ENCODE measurements around the gene USP54. TPM values are rescaled to one million over a fixed set of nuclear protein-coding genes. Genes with fewer than 3 reads are reported as not detected.

Gene USP54
- total and polyA plus RNA-seq, 2 of the 13 experiments (the other 11 are each of a cell fraction or from before 2014, with no cell fraction given): 18.1 to 25.0 TPM

DNA sequence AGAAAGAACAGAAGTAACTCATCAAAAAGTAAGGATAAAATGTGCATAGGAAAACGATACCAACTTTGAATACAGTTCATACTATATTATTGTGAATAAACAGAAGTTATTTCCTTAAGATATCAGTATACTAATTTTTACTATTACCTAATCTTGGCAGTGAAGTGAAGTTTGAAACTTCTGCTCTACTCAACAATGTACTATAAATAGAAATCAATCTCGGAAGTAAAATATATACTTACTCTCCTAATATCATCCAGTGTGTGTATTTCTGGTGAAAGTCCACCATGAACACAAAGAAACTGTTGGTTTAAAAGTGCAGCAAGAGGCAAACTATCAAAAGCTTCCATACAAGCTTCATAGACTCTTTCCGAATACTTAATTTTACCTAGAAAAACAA, 119.9 kb downstream of the USP54 start:
- ATAC-seq (no peak), DNase-seq (ENCODE audit: low spot score) (no peak), FAIRE-seq (no peak)
- POLR2A ChIA-PET: no interaction called here
- TF ChIP-seq KDM3A (CRISPR knock-in tag; IDR thresholded peaks at IDR 0.05; ENCODE audit: low read depth): no peak
- no peak for TF ChIP-seq ZNF850 (CRISPR knock-in tag; conservative IDR thresholded peaks at IDR 0.05)
- TF ChIP-seq ATF7 (IDR thresholded peaks at IDR 0.05): no peak
- no peak for TF ChIP-seq ATF7 (CRISPR knock-in tag; IDR thresholded peaks at IDR 0.05)
- TF ChIP-seq, protein P1, sequence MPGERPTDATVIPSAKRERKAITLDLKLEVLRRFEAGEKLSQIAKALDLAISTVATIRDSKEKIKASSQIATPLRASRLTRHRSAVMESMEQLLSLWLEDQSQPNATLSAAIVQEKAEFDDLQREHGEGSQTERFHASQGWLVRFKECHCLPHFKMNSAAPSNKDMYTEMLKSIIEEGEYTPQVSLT (CRISPR knock-in tag; IDR thresholded peaks at IDR 0.05; ENCODE audit: borderline replicate concordance, low read depth): no peak
- no peak for TF ChIP-seq ZNF792 (CRISPR knock-in tag; IDR thresholded peaks at IDR 0.05)
- no peak for TF ChIP-seq ZMAT5 (CRISPR knock-in tag; IDR thresholded peaks at IDR 0.05; ENCODE audit: borderline replicate concordance, low read depth)
- TF ChIP-seq GTF2F1 (IDR thresholded peaks at IDR 0.05; ENCODE audit: low read length): no peak
- no peak for TF ChIP-seq STAT5B (CRISPR knock-in tag; IDR thresholded peaks at IDR 0.05)
- TF ChIP-seq NR2F6 (IDR thresholded peaks at IDR 0.05): no peak
- TF ChIP-seq NR2F6 (CRISPR knock-in tag; IDR thresholded peaks at IDR 0.05): no peak
- no peak for TF ChIP-seq ARNT (IDR thresholded peaks at IDR 0.05)
- TF ChIP-seq ATF2 (CRISPR knock-in tag; IDR thresholded peaks at IDR 0.05): no peak
- TF ChIP-seq, protein P2, sequence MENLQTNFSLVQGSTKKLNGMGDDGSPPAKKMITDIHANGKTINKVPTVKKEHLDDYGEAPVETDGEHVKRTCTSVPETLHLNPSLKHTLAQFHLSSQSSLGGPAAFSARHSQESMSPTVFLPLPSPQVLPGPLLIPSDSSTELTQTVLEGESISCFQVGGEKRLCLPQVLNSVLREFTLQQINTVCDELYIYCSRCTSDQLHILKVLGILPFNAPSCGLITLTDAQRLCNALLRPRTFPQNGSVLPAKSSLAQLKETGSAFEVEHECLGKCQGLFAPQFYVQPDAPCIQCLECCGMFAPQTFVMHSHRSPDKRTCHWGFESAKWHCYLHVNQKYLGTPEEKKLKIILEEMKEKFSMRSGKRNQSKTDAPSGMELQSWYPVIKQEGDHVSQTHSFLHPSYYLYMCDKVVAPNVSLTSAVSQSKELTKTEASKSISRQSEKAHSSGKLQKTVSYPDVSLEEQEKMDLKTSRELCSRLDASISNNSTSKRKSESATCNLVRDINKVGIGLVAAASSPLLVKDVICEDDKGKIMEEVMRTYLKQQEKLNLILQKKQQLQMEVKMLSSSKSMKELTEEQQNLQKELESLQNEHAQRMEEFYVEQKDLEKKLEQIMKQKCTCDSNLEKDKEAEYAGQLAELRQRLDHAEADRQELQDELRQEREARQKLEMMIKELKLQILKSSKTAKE (CRISPR knock-in tag; IDR thresholded peaks at IDR 0.05; ENCODE audit: borderline replicate concordance): no peak
- TF ChIP-seq ZFP36L1 (CRISPR knock-in tag; IDR thresholded peaks at IDR 0.05): no peak
- TF ChIP-seq PRPF4 (IDR thresholded peaks at IDR 0.05; ENCODE audit: low read depth, low read length, poor library complexity, severe bottlenecking): no peak
- TF ChIP-seq ZNF274 (CRISPR knock-in tag; IDR thresholded peaks at IDR 0.05): no peak
- no peak for TF ChIP-seq HNRNPH1 (optimal IDR thresholded peaks at IDR 0.05; ENCODE audit: low read depth, low read length)
- TF ChIP-seq RNF219 (CRISPR knock-in tag; IDR thresholded peaks at IDR 0.05): no peak
- no peak for TF ChIP-seq KAT2B (IDR thresholded peaks at IDR 0.05; ENCODE audit: borderline replicate concordance, low read depth, low read length)
- no peak for TF ChIP-seq NCOR1 (IDR thresholded peaks at IDR 0.05; ENCODE audit: borderline replicate concordance, low read length)
- peaks cover 2 to 46% of the 10 kb centered on the region in 2 experiments for H3K36me3 ChIP-seq (replicated peaks in 1 of 2; ENCODE audit: control insufficient read depth in 1 of 2, insufficient read depth in 2 of 2, low read length in 2 of 2)
- H4K20me1 ChIP-seq (ENCODE audit: insufficient read depth, low read length): no peaks in the 10 kb centered on the region
- CTCF ChIA-PET (ENCODE audit: low intra/inter-chr PET ratio, low total read pairs): no interaction called here
- H3K4me3 ChIP-seq (replicated peaks in 1 of 3; ENCODE audit: insufficient read depth in 1 of 3, low read depth in 2 of 3, low read length in 3 of 3): no peak overlapping the region
- H3K9me3 ChIP-seq (ENCODE audit: low read length): no peaks in the 10 kb centered on the region
- no peak overlapping the region for H3K4me2 ChIP-seq (ENCODE audit: low read depth, low read length)
- no TSS peak for BruUV-seq (replicated peaks)
- no peak overlapping the region for H2AFZ ChIP-seq (ENCODE audit: low read length)
- no peak overlapping the region for H3K9ac ChIP-seq (ENCODE audit: insufficient read depth, low read depth, low read length)
- no peak overlapping the region for H3K27ac ChIP-seq (ENCODE audit: extremely low read length, insufficient read depth, low read length)
- 94% methylated on average over 3 of the region's 3 CpGs for WGBS (ENCODE audit: low lambda C conversion rate)
- H3K27me3 ChIP-seq (ENCODE audit: control insufficient read depth in 1 of 2, insufficient read depth in 2 of 2, low read length in 2 of 2): no peaks in the 10 kb centered on the region
- H3K79me2 ChIP-seq (ENCODE audit: insufficient read depth, low read length): no peaks in the 10 kb centered on the region
- no peaks in the 10 kb centered on the region for H3K4me1 ChIP-seq (ENCODE audit: insufficient read depth, low read length)
- intact Hi-C loops (cut with micrococcal nuclease; ENCODE audit: unreplicated experiment): no loop called here
- in situ Hi-C loops (cut with HindIII; ENCODE audit: extremely low pct_ligation_motif_present, low pct_unique_long_range_greater_than_20kb): no loop called here
